Testis (tissue), 3 donors: ENCODE measurements around the gene AKR1B1. TPM values are rescaled to one million over a fixed set of nuclear protein-coding genes. Genes with fewer than 3 reads are reported as not detected.

Experiments used
- DNase-seq: peaks from one replicate; pipeline ENCODE4 v3.0.0-alpha.2; 2019
- H3K27ac ChIP-seq, 2 donors: fragments of 200-600 bp; sonication (generic); one replicate each; pipeline ENCODE4 v1.5.1; 2019
- H3K27me3 ChIP-seq: fragments of 200-600 bp; sonication (generic); one replicate; pipeline ENCODE4 v1.5.1; 2019
- H3K36me3 ChIP-seq: fragments of 200-600 bp; sonication (generic); one replicate; pipeline ENCODE4 v1.5.1; 2017; ENCODE audit warnings: low read depth; ENCODE audit errors: missing control alignments
- H3K4me1 ChIP-seq: fragments of 200-600 bp; sonication (generic); one replicate; pipeline ENCODE4 v1.5.1; 2019
- H3K4me3 ChIP-seq, 2 donors: fragments of 200-600 bp; sonication (generic); one replicate each; pipeline ENCODE4 v1.5.1; 2017 to 2019
- H3K9me3 ChIP-seq: fragments of 200-600 bp; sonication (generic); one replicate; pipeline ENCODE4 v1.5.1; 2017
- CTCF ChIP-seq, 3 experiments: fragments of 450-650 bp in 2 of 3; fragments of 200-600 bp in 1 of 3; sonication (generic) in 1 of 3; IDR thresholded peaks; one replicate each; pipeline ENCODE4 v1.5.1; 2016 to 2019; ENCODE audit warnings: antibody characterized with exemption in 3 of 3, mild to moderate bottlenecking in 2 of 3, moderate library complexity in 1 of 3
- POLR2A ChIP-seq: fragments of 450-650 bp; IDR thresholded peaks from one replicate; pipeline ENCODE4 v1.6.1; 2017; ENCODE audit warnings: antibody characterized with exemption, mild to moderate bottlenecking, moderate library complexity
- WGBS, 2 donors: methylation state at CpG; one replicate each; pipeline ENCODE4 v1.1.5; 2018; 5-methylcytosine and 5-hydroxymethylcytosine counted together
- intact Hi-C: fragments of 100-400 bp; cut with DNase I; formaldehyde crosslinking; loops from one replicate; pipeline ENCODE4 v1.15.1; 2023; ENCODE audit warnings: low total_unique reads
- polyA plus RNA-seq: library from polyadenylated mRNA; stranded (reverse); fragments of 350-450 nt; fragmentation: Illumina TruSeq; extraction: RNeasy Lipid Tissue Mini Kit (QIAGEN cat#74804); gene quantifications from one replicate; pipeline ENCODE4 v1.2.3, GENCODE V29; 2014; ENCODE audit warnings: low read depth, low replicate concordance; ENCODE audit not compliant: insufficient read depth
- total RNA-seq, 2 donors: library from RNA; depleted of rRNA; stranded (reverse); fragments of >200 nt; gene quantifications; one replicate each; pipeline ENCODE4 v1.2.3, GENCODE V29; 2016

AKR1B1 gene
- total and polyA plus RNA-seq, 3 donors from 2014 or later = 99.8 to 129 (median 105) TPM

- no peaks in the 10 kb centered on the region for H3K9me3 ChIP-seq
- TF ChIP-seq CTCF (IDR thresholded peaks at IDR 0.05) = no peak
- 75 to 97% methylated on average over 3 of the region's 3 CpGs for WGBS, 2 donors
- H3K4me1 ChIP-seq = no peaks in the 10 kb centered on the region
- intact Hi-C loops = no loop called here
- no peaks in the 10 kb centered on the region for H3K36me3 ChIP-seq
- no peak overlapping the region for H3K4me3 ChIP-seq
- no peak for DNase-seq
- H3K27me3 ChIP-seq = no peaks in the 10 kb centered on the region
- no peak overlapping the region for H3K27ac ChIP-seq
These were observed 53.6 kb downstream of the AKR1B1 start for GRCh38 chr7:134405299-134405698.

DNA sequence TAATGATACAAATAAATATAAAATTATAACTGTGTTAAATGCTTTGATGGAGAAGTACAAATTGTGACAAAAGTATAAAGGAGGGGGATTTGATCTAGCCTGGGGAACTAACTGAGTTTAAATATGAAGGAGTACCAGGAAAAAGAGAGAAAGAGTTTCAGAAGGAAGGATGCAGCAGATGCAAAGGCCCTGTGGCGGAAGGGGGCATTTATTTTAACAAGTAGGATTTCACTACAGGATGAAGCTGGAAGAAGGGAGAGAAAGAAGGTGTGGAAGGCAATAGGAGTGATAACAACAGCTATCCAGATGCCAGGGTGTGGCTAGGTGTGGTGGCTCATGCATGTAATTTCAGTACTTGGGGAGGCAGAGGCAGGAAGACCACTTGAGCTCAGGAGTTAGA lies 55.8 kb downstream of the AKR1B1 start:
- Histone ChIP-seq H3K36me3 (no peaks in the 10 kb centered on the region), H3K4me3 (no peak overlapping the region), H3K4me1 (no peaks in the 10 kb centered on the region), H3K27me3 (no peaks in the 10 kb centered on the region), H3K27ac (no peak overlapping the region), H3K9me3 (no peaks in the 10 kb centered on the region)
- TF ChIP-seq POLR2A (no peak), CTCF (IDR thresholded peaks at IDR 0.05) (no peak)
- intact Hi-C loops = no loop called here
- DNase-seq = no peak
- WGBS, 2 donors = 97 to 100% methylated on average over 1 of the region's 1 CpG

DNA sequence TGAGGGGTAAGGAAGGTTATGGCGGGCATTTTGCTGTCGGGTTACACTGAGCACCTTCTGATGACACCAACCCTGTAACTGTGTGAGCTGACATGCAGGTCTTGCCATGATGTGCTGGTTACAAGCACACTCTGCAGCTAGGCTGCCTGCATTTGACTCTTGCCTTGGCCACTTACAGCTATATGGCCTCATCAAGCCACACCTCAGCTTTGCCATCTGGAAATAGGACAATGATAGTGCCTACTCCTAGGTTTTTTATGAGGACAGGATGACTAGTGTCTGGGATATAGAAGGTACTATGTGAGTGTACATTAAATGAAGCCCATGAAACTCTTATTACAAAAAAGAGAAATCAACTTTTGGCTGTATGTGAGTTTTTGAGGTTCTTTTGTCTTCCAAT lies 58.0 kb downstream of the AKR1B1 start:
- no peak overlapping the region for H3K4me3 ChIP-seq
- H3K27ac ChIP-seq = no peak overlapping the region
- DNase-seq = no peak
- intact Hi-C loops = no loop called here
- no peaks in the 10 kb centered on the region for H3K4me1 ChIP-seq
- no peaks in the 10 kb centered on the region for H3K9me3 ChIP-seq
- no peaks in the 10 kb centered on the region for H3K36me3 ChIP-seq
- TF ChIP-seq CTCF (IDR thresholded peaks at IDR 0.05) (no peak), POLR2A (no peak)
- 91 to 92% methylated on average over 2 of the region's 2 CpGs for WGBS, 2 donors
- no peaks in the 10 kb centered on the region for H3K27me3 ChIP-seq

DNA sequence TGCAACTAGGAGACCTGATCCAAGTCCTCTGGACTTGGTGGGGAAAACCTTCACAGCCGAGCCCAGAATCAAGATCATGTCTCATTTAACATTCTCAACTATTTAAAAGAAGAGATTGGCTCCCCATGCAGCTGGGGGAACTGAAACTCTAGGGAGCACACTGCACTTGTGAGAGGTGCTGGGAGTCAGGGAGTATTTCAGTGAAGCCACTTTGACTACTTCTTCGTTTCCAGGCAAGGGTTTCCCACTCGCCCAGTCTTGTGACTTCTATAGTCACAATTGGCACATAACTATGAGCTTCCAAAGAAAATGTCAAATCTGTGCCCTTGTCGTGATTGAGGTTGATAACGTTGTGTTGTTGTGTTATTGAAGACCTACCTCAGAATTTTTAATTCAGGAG lies 62.9 kb downstream of the AKR1B1 start:
- Histone ChIP-seq H3K36me3 (no peaks in the 10 kb centered on the region), H3K9me3 (no peaks in the 10 kb centered on the region), H3K4me3 (no peak overlapping the region), H3K27me3 (no peaks in the 10 kb centered on the region), H3K4me1 (no peaks in the 10 kb centered on the region), H3K27ac (no peak overlapping the region)
- WGBS, 2 donors = 87 to 89% methylated on average over 5 of the region's 5 CpGs
- no peak for TF ChIP-seq POLR2A
- TF ChIP-seq CTCF (IDR thresholded peaks at IDR 0.05) = no peak
- intact Hi-C loops = no loop called here
- no peak for DNase-seq

GRCh38 chr7:134395604-134396003 lies 63.3 kb downstream of the AKR1B1 start:
- Histone ChIP-seq H3K4me1 (no peaks in the 10 kb centered on the region), H3K4me3 (no peak overlapping the region), H3K9me3 (no peaks in the 10 kb centered on the region), H3K27me3 (no peaks in the 10 kb centered on the region), H3K27ac (no peak overlapping the region), H3K36me3 (no peaks in the 10 kb centered on the region)
- no peak for DNase-seq
- WGBS, 2 donors = 68 to 88% methylated on average over 4 of the region's 4 CpGs
- intact Hi-C loops = no loop called here
- TF ChIP-seq POLR2A = no peak
- no peak for TF ChIP-seq CTCF (IDR thresholded peaks at IDR 0.05)
